Measurements from ENCODE around the gene B4GAT1. TPM values are rescaled to one million over a fixed set of nuclear protein-coding genes. Genes with fewer than 3 reads are reported as not detected.

The B4GAT1 gene
- total RNA-seq, 1 experiment from 2014 or later: 41.1 TPM

DNA sequence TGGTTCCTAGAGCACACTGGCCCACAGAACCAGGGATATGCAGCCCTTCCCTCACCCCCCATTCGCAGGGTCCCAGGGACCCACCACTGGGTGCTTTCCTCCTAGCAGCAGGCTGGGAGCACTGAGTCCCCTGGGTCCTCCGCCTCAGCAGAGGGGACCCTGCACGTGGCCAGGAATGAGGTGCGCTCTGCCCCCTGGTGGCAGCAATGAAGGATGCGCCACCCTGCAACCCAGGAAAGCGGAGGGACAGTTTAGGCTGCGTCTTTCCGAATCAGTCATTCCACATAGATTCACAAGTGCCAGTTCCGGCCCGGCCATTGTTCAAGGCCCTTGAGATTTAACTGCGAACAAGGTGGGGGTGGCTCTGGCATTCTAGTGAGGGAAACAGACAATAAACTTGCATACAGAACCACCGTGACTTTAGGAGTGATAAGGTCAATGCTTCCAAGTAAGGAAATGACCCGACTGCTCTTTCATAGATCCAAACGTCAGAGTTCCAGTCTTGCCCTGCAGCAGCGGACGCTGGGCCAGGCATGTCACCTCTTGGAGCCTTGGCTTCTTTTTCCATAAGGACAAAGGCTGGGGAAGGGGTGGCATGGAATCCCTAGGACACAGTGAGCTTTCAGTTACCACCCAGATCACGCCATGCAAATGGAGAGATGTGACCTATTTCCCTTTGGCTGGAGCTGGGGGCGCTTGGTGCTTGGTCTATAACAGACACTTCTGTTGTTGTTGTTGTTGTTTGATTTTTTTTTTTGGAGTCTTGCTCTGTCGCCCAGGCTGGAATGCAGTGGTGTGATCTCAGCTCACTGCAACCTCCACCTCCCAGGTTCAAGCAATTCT lies 18.9 kb downstream of the B4GAT1 start:
- Histone ChIP-seq H3K4me2 (ENCODE audit: low read length) (peak overlapping the region; percentile 37; the same call in 1 of the 2 replicates), H3F3A (ENCODE audit: low read length, unreplicated experiment) (no peaks in the 10 kb centered on the region), H3K79me2 (ENCODE audit: low read length) (no peaks in the 10 kb centered on the region), H3K36me3 (ENCODE audit: low read depth, low read length) (peaks cover 14% of the 10 kb centered on the region; the same call in 1 of the 2 replicates), H3K27ac (ENCODE audit: low read length) (no peak overlapping the region), H3K4me1 (ENCODE audit: insufficient read depth, low read length) (peaks cover 23% of the 10 kb centered on the region), H3K27me3 (ENCODE audit: low read length) (no peaks in the 10 kb centered on the region), H3K9me3 (ENCODE audit: low read length) (no peaks in the 10 kb centered on the region), H4K20me1 (ENCODE audit: low read length) (no peaks in the 10 kb centered on the region), H3K9ac (ENCODE audit: low read length) (no peak overlapping the region), H3K9me2 (replicated peaks; ENCODE audit: low read length) (no peaks in the 10 kb centered on the region), H2AFZ (ENCODE audit: low read length) (0 out of 2 replicates have a peak overlapping the region, but pooled peaks have one; percentile 17), H3K4me3 (ENCODE audit: low read length) (no peak overlapping the region)
- no peak for TF ChIP-seq EZH2phosphoT487 (IDR thresholded peaks at IDR 0.05; ENCODE audit: borderline replicate concordance, low read length)
- TF ChIP-seq, protein P1, sequence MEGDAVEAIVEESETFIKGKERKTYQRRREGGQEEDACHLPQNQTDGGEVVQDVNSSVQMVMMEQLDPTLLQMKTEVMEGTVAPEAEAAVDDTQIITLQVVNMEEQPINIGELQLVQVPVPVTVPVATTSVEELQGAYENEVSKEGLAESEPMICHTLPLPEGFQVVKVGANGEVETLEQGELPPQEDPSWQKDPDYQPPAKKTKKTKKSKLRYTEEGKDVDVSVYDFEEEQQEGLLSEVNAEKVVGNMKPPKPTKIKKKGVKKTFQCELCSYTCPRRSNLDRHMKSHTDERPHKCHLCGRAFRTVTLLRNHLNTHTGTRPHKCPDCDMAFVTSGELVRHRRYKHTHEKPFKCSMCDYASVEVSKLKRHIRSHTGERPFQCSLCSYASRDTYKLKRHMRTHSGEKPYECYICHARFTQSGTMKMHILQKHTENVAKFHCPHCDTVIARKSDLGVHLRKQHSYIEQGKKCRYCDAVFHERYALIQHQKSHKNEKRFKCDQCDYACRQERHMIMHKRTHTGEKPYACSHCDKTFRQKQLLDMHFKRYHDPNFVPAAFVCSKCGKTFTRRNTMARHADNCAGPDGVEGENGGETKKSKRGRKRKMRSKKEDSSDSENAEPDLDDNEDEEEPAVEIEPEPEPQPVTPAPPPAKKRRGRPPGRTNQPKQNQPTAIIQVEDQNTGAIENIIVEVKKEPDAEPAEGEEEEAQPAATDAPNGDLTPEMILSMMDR (conservative IDR thresholded peaks at IDR 0.05; ENCODE audit: low read depth, low read length): peak; percentile 97
- ChIA-PET POLR2A (ENCODE audit: unreplicated experiment) (no interaction called here), CTCF (interaction anchor here (0.6 to 1.2 kb wide), 3 partner anchors 16 to 499 kb away, joined by 3 to 6 read pairs (median 3); no protein-coding TSS in a partner anchor)
- peak; percentile 88 for DNase-seq
- peak; percentile 81 for ATAC-seq
- no TSS peak for BruUV-seq (replicated peaks)
- intact Hi-C loops (cut with micrococcal nuclease): loop anchor here (1.0 kb wide), 2 partner anchors 16 to 61 kb away; no protein-coding TSS in a partner anchor

DNA sequence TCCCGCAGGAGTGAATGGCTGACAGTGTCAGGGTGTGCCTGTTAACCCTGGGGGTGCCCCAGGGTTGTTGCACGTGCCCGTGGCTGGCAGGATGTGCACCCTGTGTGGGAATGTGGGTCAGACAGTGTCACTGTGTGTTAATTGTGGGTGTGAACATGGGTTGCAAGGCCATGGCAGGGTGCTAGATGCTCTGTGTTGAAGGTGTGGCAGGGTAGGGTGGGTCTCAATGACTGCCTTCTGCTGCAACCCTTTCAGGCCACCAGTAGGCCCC lies 19.5 kb downstream of the B4GAT1 start:
- BruUV-seq (replicated peaks): no TSS peak
- Histone ChIP-seq H3K27me3 (ENCODE audit: low read length) (no peaks in the 10 kb centered on the region), H3K27ac (ENCODE audit: low read length) (0 out of 2 replicates have a peak overlapping the region, but pooled peaks have one; percentile 37), H3K4me1 (ENCODE audit: insufficient read depth, low read length) (peaks cover 23% of the 10 kb centered on the region), H3K4me2 (ENCODE audit: low read length) (no peak overlapping the region), H3K9ac (ENCODE audit: low read length) (no peak overlapping the region), H3K79me2 (ENCODE audit: low read length) (no peaks in the 10 kb centered on the region), H3F3A (ENCODE audit: low read length, unreplicated experiment) (no peaks in the 10 kb centered on the region), H3K4me3 (ENCODE audit: low read length) (no peak overlapping the region), H3K9me3 (ENCODE audit: low read length) (no peaks in the 10 kb centered on the region), H4K20me1 (ENCODE audit: low read length) (no peaks in the 10 kb centered on the region), H3K9me2 (replicated peaks; ENCODE audit: low read length) (no peaks in the 10 kb centered on the region), H3K36me3 (ENCODE audit: low read depth, low read length) (peaks cover 9% of the 10 kb centered on the region; the same call in 1 of the 2 replicates), H2AFZ (ENCODE audit: low read length) (no peak overlapping the region)
- intact Hi-C loops (cut with micrococcal nuclease): loop anchor here (1.0 kb wide), 2 partner anchors 16 to 61 kb away; no protein-coding TSS in a partner anchor
- CTCF ChIA-PET: no interaction called here
- TF ChIP-seq EZH2 (IDR thresholded peaks at IDR 0.05; ENCODE audit: low read length, unreplicated experiment) (no peak), EZH2phosphoT487 (IDR thresholded peaks at IDR 0.05; ENCODE audit: borderline replicate concordance, low read length) (no peak)
- TF ChIP-seq, protein P1 (conservative IDR thresholded peaks at IDR 0.05; ENCODE audit: low read depth, low read length): no peak
- ATAC-seq: peak; percentile 6
- DNase-seq: no peak
- POLR2A ChIA-PET (ENCODE audit: unreplicated experiment): no interaction called here
